GM12878 (cell line): Measurements from ENCODE around the gene SELENOO. TPM values are rescaled to one million over a fixed set of nuclear protein-coding genes. Genes with fewer than 3 reads are reported as not detected.

Source experiments
- ATAC-seq: fragments of 200-7000 bp; cut with Tn5 transposase; 3 replicates; pipeline ENCODE4 v1.9.1; 2020; ENCODE audit warnings: mild to moderate bottlenecking, moderate library complexity
- BruUV-seq: library from RNA; stranded (reverse); fragments of 400-500 nt; replicated peaks from 2 replicates; lab custom pipeline; 2021; lab: Mats Ljungman, UMichigan
- CTCF ChIA-PET: fragments of 300-600 bp; sonication (Branson Sonifier 250); formaldehyde crosslinking; extraction: SDS; loops from one replicate; lab custom pipeline; 2021; ENCODE audit warnings: inconsistent platforms; lab: Yijun Ruan, JAX
- POLR2A ChIA-PET: fragments of 350-600 bp; formaldehyde crosslinking; extraction: SDS; loops from one replicate; lab custom pipeline; 2021; ENCODE audit warnings: inconsistent platforms; lab: Charles Lee
- RAD21 ChIA-PET: fragments of 300-600 bp; sonication (Branson Sonifier 250); formaldehyde crosslinking; loops from one replicate; lab custom pipeline; 2023; ENCODE audit warnings: antibody characterized with exemption; ENCODE audit not compliant: unreplicated experiment; lab: Charles Lee
- SMC1A ChIA-PET: fragments of 300-600 bp; sonication (Branson Sonifier 250); formaldehyde crosslinking; loops from one replicate; lab custom pipeline; 2023; ENCODE audit not compliant: unreplicated experiment, uncharacterized antibody; lab: Charles Lee
- DNase-seq: peaks from one replicate; pipeline ENCODE4 v3.0.0-alpha.2; 2011; ENCODE audit warnings: low read depth, low spot score
- FAIRE-seq: peaks from 3 replicates; lab custom pipeline; 2011; peaks lifted over from hg19 to GRCh38; lab: Jason Lieb, UNC
- H2AFZ ChIP-seq: 2 replicates; pipeline ENCODE4 v1.6.0; 2011; ENCODE audit warnings: low read depth, low read length, control low read depth; ENCODE audit not compliant: control insufficient read depth
- H3K27ac ChIP-seq: 2 replicates; pipeline ENCODE4 v1.5.1; 2011; ENCODE audit warnings: control low read depth; ENCODE audit not compliant: control insufficient read depth, insufficient read depth
- H3K27me3 ChIP-seq, 2 experiments: replicated peaks in 1 of 2; 2 replicates each; pipeline versions ENCODE4 v1.6.0 to v1.6.1; 2011; ENCODE audit warnings: low read length in 1 of 2; ENCODE audit not compliant: control insufficient read depth in 2 of 2, insufficient read depth in 2 of 2
- H3K36me3 ChIP-seq, 2 experiments: 2 replicates each; pipeline ENCODE4 v1.5.1; 2011; ENCODE audit warnings: low read length in 1 of 2; ENCODE audit not compliant: control insufficient read depth in 2 of 2, insufficient read depth in 2 of 2
- H3K4me1 ChIP-seq: 2 replicates; pipeline ENCODE4 v1.6.1; 2011; ENCODE audit warnings: mild to moderate bottlenecking, low read length, moderate library complexity, mixed read lengths; ENCODE audit not compliant: control insufficient read depth, insufficient read depth
- H3K4me2 ChIP-seq: 2 replicates; pipeline ENCODE4 v1.6.0; 2011; ENCODE audit warnings: control low read depth; ENCODE audit not compliant: control insufficient read depth, insufficient read depth
- H3K4me3 ChIP-seq: fragments of 200-600 bp; sonication (generic); 2 replicates; pipeline ENCODE4 v1.5.1; 2016
- H3K79me2 ChIP-seq: 2 replicates; pipeline ENCODE4 v1.6.0; 2011; ENCODE audit warnings: low read length; ENCODE audit not compliant: control insufficient read depth, insufficient read depth
- H3K9ac ChIP-seq: 2 replicates; pipeline ENCODE4 v1.8.0; 2011; ENCODE audit warnings: low read length, control low read depth, mixed read lengths; ENCODE audit not compliant: control insufficient read depth, insufficient read depth
- H3K9me3 ChIP-seq: replicated peaks from 3 replicates; pipeline ENCODE4 v1.5.1; 2011; ENCODE audit warnings: mild to moderate bottlenecking, low read length; ENCODE audit not compliant: control insufficient read depth, insufficient read depth
- H4K20me1 ChIP-seq: 2 replicates; pipeline ENCODE4 v1.6.0; 2011; ENCODE audit not compliant: control insufficient read depth, insufficient read depth
- ATF7 ChIP-seq: fragments of 450-650 bp; IDR thresholded peaks from 2 replicates; pipeline ENCODE4 v1.6.1; 2016; ENCODE audit warnings: low read depth, mild to moderate bottlenecking
- CHD1 ChIP-seq: IDR thresholded peaks from 2 replicates; pipeline ENCODE4 v1.6.1; 2012; ENCODE audit warnings: low read depth, low read length, improper control_type of control experiment
- CREM ChIP-seq: IDR thresholded peaks from 2 replicates; pipeline ENCODE4 v1.6.1; 2014; ENCODE audit warnings: antibody characterized with exemption, low read depth
- KAT2A ChIP-seq: conservative IDR thresholded peaks from 2 replicates; pipeline ENCODE4 v1.6.1; 2011; ENCODE audit warnings: low read depth, low read length; ENCODE audit not compliant: control insufficient read depth
- ZNF24 ChIP-seq: fragments of 450-650 bp; IDR thresholded peaks from 2 replicates; pipeline ENCODE4 v1.6.1; 2017; ENCODE audit warnings: antibody characterized with exemption, mild to moderate bottlenecking
- WGBS: methylation state at CpG from one replicate; pipeline ENCODE4 v1.1.6; 2016; ENCODE audit warnings: low lambda C conversion rate; ENCODE audit not compliant: insufficient replicate concordance, insufficient coverage; ENCODE audit errors: missing lambda C conversion rate; 5-methylcytosine and 5-hydroxymethylcytosine counted together
- in situ Hi-C: fragments of 300-500 bp; cut with MboI; formaldehyde crosslinking; loops from 9 replicates; pipeline ENCODE4 v1.14.3; 2018; ENCODE audit warnings: mixed read lengths
- intact Hi-C: fragments of 100-400 bp; cut with micrococcal nuclease; formaldehyde crosslinking; loops from one replicate; pipeline ENCODE4 v1.14.2; 2022; ENCODE audit not compliant: unreplicated experiment
- polyA plus RNA-seq, 11 experiments: library from polyadenylated mRNA; depleted of rRNA in 4 of 11; unstranded in 6 of 11; stranded (reverse) in 5 of 11; fragments of >200 nt; fragmentation: Nextera tagmentation in 4 of 11; fragmentation: Illumina TruSeq in 1 of 11; extraction: Ambion mirVana in 4 of 11; extraction: Trizol in 1 of 11; gene quantifications; 1 replicate in 1 of 11; 2 replicates in 10 of 11; pipeline versions ENCODE4 v1.2.1 to v1.2.3, GENCODE V29; 2011 to 2016; ENCODE audit warnings: inconsistent platforms in 2 of 11, missing spikeins in 2 of 11, low read depth in 1 of 11
- total RNA-seq, 4 experiments: library from RNA; depleted of rRNA in 3 of 4; stranded (reverse); fragments of >200 nt in 3 of 4; fragmentation: Illumina TruSeq in 1 of 4; extraction: Trizol in 1 of 4; gene quantifications; 2 replicates each; pipeline versions ENCODE4 v1.2.1 to v1.2.3, GENCODE V29; 2013 to 2021
- TF ChIP-seq, protein P1 (sequence below): IDR thresholded peaks from 2 replicates; pipeline ENCODE4 v1.6.1; 2012; ENCODE audit warnings: mild to moderate bottlenecking, low read depth, low read length
- TF ChIP-seq, protein P2 (sequence below): fragments of 450-650 bp; formaldehyde crosslinking; IDR thresholded peaks from 2 replicates; pipeline ENCODE4 v1.4.0; 2022; ENCODE audit warnings: mild to moderate bottlenecking, moderate library complexity
- TF ChIP-seq, protein P3 (sequence below): fragments of 450-650 bp; conservative IDR thresholded peaks from 2 replicates; pipeline ENCODE4 v1.6.1; 2017; ENCODE audit warnings: mild to moderate bottlenecking, moderate library complexity

Gene SELENOO
- total and polyA plus RNA-seq, 10 of the 15 experiments (the other 5 are each of a cell fraction or from before 2014, with no cell fraction given): 0.42 to 23.3 (median 3.3) TPM

DNA sequence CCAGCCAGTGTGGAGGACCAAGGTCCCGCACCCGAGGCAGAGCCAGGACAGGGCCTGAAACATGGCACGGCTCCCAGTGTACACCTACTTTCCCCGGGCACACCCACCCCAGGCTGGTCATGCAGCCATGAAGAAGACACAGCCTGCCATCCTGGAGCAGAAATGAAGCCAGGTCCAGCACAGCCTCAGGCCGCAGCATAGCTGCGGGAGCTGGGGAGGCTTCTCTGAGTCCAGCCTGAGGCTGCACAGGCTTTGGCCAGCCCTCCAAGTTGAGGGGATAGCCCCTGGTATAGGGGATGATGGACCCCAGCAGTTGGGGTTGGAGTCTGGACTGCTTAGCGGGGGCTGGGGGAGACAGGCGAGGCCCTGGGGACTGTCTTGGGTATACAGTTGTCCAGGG is 53.1 kb downstream of the SELENOO start:
- no TSS peak for BruUV-seq
- Histone ChIP-seq H3K4me3 (no peak overlapping the region), H3K27ac (no peak overlapping the region), H3K4me1 (peaks cover 16% of the 10 kb centered on the region), H3K79me2 (peaks cover 9% of the 10 kb centered on the region), H3K27me3 (no peaks in the 10 kb centered on the region), H3K9me3 (no peaks in the 10 kb centered on the region), H3K36me3 (no peaks in the 10 kb centered on the region; a peak in 2 of 4 replicates), H3K4me2 (no peak overlapping the region), H2AFZ (no peak overlapping the region), H3K9ac (no peak overlapping the region), H4K20me1 (no peaks in the 10 kb centered on the region)
- no peak for TF ChIP-seq ATF7
- TF ChIP-seq, protein P1, sequence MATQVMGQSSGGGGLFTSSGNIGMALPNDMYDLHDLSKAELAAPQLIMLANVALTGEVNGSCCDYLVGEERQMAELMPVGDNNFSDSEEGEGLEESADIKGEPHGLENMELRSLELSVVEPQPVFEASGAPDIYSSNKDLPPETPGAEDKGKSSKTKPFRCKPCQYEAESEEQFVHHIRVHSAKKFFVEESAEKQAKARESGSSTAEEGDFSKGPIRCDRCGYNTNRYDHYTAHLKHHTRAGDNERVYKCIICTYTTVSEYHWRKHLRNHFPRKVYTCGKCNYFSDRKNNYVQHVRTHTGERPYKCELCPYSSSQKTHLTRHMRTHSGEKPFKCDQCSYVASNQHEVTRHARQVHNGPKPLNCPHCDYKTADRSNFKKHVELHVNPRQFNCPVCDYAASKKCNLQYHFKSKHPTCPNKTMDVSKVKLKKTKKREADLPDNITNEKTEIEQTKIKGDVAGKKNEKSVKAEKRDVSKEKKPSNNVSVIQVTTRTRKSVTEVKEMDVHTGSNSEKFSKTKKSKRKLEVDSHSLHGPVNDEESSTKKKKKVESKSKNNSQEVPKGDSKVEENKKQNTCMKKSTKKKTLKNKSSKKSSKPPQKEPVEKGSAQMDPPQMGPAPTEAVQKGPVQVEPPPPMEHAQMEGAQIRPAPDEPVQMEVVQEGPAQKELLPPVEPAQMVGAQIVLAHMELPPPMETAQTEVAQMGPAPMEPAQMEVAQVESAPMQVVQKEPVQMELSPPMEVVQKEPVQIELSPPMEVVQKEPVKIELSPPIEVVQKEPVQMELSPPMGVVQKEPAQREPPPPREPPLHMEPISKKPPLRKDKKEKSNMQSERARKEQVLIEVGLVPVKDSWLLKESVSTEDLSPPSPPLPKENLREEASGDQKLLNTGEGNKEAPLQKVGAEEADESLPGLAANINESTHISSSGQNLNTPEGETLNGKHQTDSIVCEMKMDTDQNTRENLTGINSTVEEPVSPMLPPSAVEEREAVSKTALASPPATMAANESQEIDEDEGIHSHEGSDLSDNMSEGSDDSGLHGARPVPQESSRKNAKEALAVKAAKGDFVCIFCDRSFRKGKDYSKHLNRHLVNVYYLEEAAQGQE: no peak
- TF ChIP-seq CREM: no peak
- RAD21 ChIA-PET: no interaction called here
- POLR2A ChIA-PET: no interaction called here
- 73% methylated on average over 8 of the region's 8 CpGs for WGBS
- in situ Hi-C loops: loop anchor here (10.0 kb wide), 2 partner anchors 241 to 361 kb away; no protein-coding TSS in a partner anchor
- ATAC-seq (no peak), FAIRE-seq (no peak), DNase-seq (no peak)
- CTCF ChIA-PET: interaction anchor here (0.7 kb wide), 1 partner anchor 88 kb away, joined by 3 read pairs; no protein-coding TSS in a partner anchor
- SMC1A ChIA-PET: no interaction called here
- intact Hi-C loops: loop anchor here (5.0 kb wide), 2 partner anchors 243 to 438 kb away; no protein-coding TSS in a partner anchor

DNA sequence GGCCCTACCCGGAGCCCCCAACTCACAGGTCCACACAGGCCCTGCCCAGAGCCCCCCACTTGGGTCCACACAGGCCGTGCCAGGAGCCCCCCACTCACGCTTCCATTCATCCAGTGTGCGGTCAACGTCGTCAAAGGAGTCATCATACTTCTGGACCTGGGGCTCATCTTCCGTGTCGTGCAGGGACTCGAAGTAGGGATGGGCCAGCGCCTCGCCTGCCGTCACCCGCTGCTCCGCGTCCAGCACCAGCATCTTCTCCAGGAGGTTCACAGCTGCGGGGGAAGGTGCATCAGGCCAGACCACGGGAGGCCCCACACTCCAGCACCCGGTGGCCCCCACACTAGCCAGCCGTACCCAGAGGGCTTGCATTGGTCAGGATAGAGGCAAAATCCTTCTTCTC is 54.3 kb downstream of the SELENOO start:
- H3K36me3 ChIP-seq: no peaks in the 10 kb centered on the region; a peak in 1 of 4 replicates
- in situ Hi-C loops: loop anchor here (10.0 kb wide), 2 partner anchors 240 to 360 kb away; no protein-coding TSS in a partner anchor
- RAD21 ChIA-PET: no interaction called here
- no peak for ATAC-seq
- POLR2A ChIA-PET: no interaction called here
- FAIRE-seq: no peak
- DNase-seq: no peak
- H4K20me1 ChIP-seq: no peaks in the 10 kb centered on the region
- 84% methylated on average over 19 of the region's 19 CpGs for WGBS
- no peaks in the 10 kb centered on the region for H3K27me3 ChIP-seq
- H3K79me2 ChIP-seq: peaks cover 2% of the 10 kb centered on the region
- BruUV-seq: no TSS peak
- TF ChIP-seq ZNF24 (no peak), CHD1 (no peak), KAT2A (no peak)
- TF ChIP-seq, protein P2, sequence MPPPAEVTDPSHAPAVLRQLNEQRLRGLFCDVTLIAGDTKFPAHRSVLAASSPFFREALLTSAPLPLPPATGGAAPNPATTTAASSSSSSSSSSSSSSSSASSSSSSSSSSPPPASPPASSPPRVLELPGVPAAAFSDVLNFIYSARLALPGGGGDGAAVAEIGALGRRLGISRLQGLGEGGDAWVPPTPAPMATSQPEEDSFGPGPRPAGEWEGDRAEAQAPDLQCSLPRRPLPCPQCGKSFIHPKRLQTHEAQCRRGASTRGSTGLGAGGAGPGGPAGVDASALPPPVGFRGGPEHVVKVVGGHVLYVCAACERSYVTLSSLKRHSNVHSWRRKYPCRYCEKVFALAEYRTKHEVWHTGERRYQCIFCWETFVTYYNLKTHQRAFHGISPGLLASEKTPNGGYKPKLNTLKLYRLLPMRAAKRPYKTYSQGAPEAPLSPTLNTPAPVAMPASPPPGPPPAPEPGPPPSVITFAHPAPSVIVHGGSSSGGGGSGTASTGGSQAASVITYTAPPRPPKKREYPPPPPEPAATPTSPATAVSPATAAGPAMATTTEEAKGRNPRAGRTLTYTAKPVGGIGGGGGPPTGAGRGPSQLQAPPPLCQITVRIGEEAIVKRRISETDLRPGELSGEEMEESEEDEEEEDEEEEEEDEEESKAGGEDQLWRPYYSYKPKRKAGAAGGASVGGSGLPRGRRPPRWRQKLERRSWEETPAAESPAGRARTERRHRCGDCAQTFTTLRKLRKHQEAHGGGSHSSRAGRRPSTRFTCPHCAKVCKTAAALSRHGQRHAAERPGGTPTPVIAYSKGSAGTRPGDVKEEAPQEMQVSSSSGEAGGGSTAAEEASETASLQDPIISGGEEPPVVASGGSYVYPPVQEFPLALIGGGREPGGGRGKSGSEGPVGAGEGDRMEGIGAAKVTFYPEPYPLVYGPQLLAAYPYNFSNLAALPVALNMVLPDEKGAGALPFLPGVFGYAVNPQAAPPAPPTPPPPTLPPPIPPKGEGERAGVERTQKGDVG (CRISPR knock-in tag): no peak
- TF ChIP-seq, protein P3, sequence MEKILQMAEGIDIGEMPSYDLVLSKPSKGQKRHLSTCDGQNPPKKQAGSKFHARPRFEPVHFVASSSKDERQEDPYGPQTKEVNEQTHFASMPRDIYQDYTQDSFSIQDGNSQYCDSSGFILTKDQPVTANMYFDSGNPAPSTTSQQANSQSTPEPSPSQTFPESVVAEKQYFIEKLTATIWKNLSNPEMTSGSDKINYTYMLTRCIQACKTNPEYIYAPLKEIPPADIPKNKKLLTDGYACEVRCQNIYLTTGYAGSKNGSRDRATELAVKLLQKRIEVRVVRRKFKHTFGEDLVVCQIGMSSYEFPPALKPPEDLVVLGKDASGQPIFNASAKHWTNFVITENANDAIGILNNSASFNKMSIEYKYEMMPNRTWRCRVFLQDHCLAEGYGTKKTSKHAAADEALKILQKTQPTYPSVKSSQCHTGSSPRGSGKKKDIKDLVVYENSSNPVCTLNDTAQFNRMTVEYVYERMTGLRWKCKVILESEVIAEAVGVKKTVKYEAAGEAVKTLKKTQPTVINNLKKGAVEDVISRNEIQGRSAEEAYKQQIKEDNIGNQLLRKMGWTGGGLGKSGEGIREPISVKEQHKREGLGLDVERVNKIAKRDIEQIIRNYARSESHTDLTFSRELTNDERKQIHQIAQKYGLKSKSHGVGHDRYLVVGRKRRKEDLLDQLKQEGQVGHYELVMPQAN: no peak
- H2AFZ ChIP-seq: no peak overlapping the region
- intact Hi-C loops: no loop called here
- no peaks in the 10 kb centered on the region for H3K9me3 ChIP-seq
- SMC1A ChIA-PET: no interaction called here
- H3K4me3 ChIP-seq: no peak overlapping the region
- no peak overlapping the region for H3K4me2 ChIP-seq
- no peak overlapping the region for H3K9ac ChIP-seq
- peaks cover 8% of the 10 kb centered on the region for H3K4me1 ChIP-seq
- no peak overlapping the region for H3K27ac ChIP-seq
- CTCF ChIA-PET: no interaction called here
